HEK293T (cell line): ENCODE data around the gene ESPNL.

Experiments used
- CTCF ChIA-PET: fragments of 350-600 bp; formaldehyde crosslinking; extraction: SDS; loops from one replicate; lab custom pipeline; 2021; ENCODE audit warnings: antibody characterized with exemption, inconsistent platforms; lab: Yijun Ruan, JAX
- POLR2A ChIA-PET: fragments of 350-600 bp; formaldehyde crosslinking; extraction: SDS; loops from one replicate; lab custom pipeline; 2020; ENCODE audit warnings: antibody characterized with exemption, inconsistent platforms; lab: Yijun Ruan, JAX
- DNase-seq: peaks from one replicate; pipeline ENCODE4 v3.0.0; 2012; ENCODE audit warnings: mixed read lengths; ENCODE audit errors: extremely low spot score
- ARNT ChIP-seq: fragments of 450-650 bp; IDR thresholded peaks from 2 replicates; pipeline ENCODE4 v1.6.1; 2017; ENCODE audit warnings: mild to moderate bottlenecking
- BHLHE40 ChIP-seq: fragments of 450-650 bp; IDR thresholded peaks from 2 replicates; pipeline ENCODE4 v1.6.1; 2016; ENCODE audit warnings: mild to moderate bottlenecking, moderate library complexity, borderline replicate concordance
- CTBP1 ChIP-seq: fragments of 450-650 bp; IDR thresholded peaks from 2 replicates; pipeline ENCODE4 v1.6.1; 2016; ENCODE audit warnings: borderline replicate concordance
- ELF4 ChIP-seq: fragments of 450-650 bp; IDR thresholded peaks from 2 replicates; pipeline ENCODE4 v1.6.1; 2017; ENCODE audit warnings: antibody characterized with exemption
- FOXA1 ChIP-seq: fragments of 450-650 bp; IDR thresholded peaks from 2 replicates; pipeline ENCODE4 v1.6.1; 2016; ENCODE audit warnings: mild to moderate bottlenecking
- FOXK2 ChIP-seq: fragments of 450-650 bp; IDR thresholded peaks from 2 replicates; pipeline ENCODE4 v1.6.1; 2016; ENCODE audit warnings: mild to moderate bottlenecking
- FOXM1 ChIP-seq: fragments of 450-650 bp; IDR thresholded peaks from 2 replicates; pipeline ENCODE4 v1.6.1; 2017; ENCODE audit warnings: mild to moderate bottlenecking, borderline replicate concordance
- HDGF ChIP-seq: fragments of 450-650 bp; IDR thresholded peaks from 2 replicates; pipeline ENCODE4 v1.6.1; 2017; ENCODE audit warnings: antibody characterized with exemption, borderline replicate concordance
- L3MBTL2 ChIP-seq: fragments of 450-650 bp; conservative IDR thresholded peaks from 2 replicates; pipeline ENCODE4 v1.6.1; 2016; ENCODE audit warnings: mild to moderate bottlenecking
- LEF1 ChIP-seq: fragments of 450-650 bp; IDR thresholded peaks from 2 replicates; pipeline ENCODE4 v1.6.1; 2017; ENCODE audit warnings: mild to moderate bottlenecking, borderline replicate concordance
- NFRKB ChIP-seq: fragments of 450-650 bp; IDR thresholded peaks from 2 replicates; pipeline ENCODE4 v1.6.1; 2016; ENCODE audit warnings: mild to moderate bottlenecking, moderate library complexity
- PKNOX1 ChIP-seq: fragments of 450-650 bp; IDR thresholded peaks from 2 replicates; pipeline ENCODE4 v1.6.1; 2016
- SP1 ChIP-seq: fragments of 450-650 bp; IDR thresholded peaks from 2 replicates; pipeline ENCODE4 v1.6.1; 2017
- SUZ12 ChIP-seq: fragments of 450-650 bp; IDR thresholded peaks from 2 replicates; pipeline ENCODE4 v1.6.1; 2016; ENCODE audit warnings: mild to moderate bottlenecking
- TARDBP ChIP-seq: fragments of 450-650 bp; IDR thresholded peaks from 2 replicates; pipeline ENCODE4 v1.6.1; 2016
- ZNF384 ChIP-seq: fragments of 450-650 bp; IDR thresholded peaks from 2 replicates; pipeline ENCODE4 v1.6.1; 2016

Gene ESPNL

GRCh38 chr2:238155761-238156694, 55.9 kb downstream of the ESPNL start:
- CTCF ChIA-PET, result no interaction called here
- TF ChIP-seq BHLHE40, result no peak
- TF ChIP-seq TARDBP, result no peak
- TF ChIP-seq LEF1, result no peak
- no peak for TF ChIP-seq ELF4
- TF ChIP-seq SP1, result no peak
- no peak for TF ChIP-seq FOXA1
- TF ChIP-seq FOXK2, result no peak
- no peak for TF ChIP-seq NFRKB
- no peak for TF ChIP-seq ARNT
- TF ChIP-seq SUZ12, result no peak
- TF ChIP-seq HDGF, result no peak
- no peak for TF ChIP-seq PKNOX1
- no peak for TF ChIP-seq ZNF384
- no peak for TF ChIP-seq CTBP1
- no peak for TF ChIP-seq FOXM1
- no peak for TF ChIP-seq L3MBTL2
- POLR2A ChIA-PET, result no interaction called here
- no peak for DNase-seq

GRCh38 chr2:238157506-238158017, 57.4 kb downstream of the ESPNL start:
- DNase-seq, result no peak
- TF ChIP-seq LEF1 (no peak), SUZ12 (no peak), ZNF384 (no peak), ARNT (no peak), ELF4 (no peak)
- POLR2A ChIA-PET, result no interaction called here
- CTCF ChIA-PET, result no interaction called here

DNA sequence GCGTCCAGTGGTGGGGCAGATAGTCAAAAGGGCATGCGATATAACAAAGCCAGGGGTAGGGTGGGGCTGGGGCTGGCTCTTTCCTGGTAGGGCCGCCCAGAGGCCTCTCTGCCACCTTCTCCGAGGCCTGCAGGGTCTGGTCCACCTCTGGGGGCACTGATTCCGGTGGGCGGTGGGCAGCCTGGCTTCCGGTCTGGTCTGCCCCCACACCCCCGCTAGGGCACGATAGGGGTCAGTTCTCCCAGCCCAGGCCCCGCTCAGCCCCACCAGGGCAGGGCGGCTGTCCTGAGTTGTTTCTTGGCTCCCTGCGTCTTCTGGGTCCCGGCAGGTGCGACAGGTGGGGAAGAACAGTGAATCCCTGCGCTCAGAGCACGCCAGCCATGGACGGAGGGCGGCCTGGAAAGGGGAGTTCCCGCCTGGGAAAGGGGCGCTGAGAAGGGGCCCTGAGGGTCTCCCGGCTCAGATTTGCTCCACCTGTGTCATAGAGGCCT, 57.9 kb downstream of the ESPNL start:
- ChIA-PET CTCF (no interaction called here), POLR2A (no interaction called here)
- no peak for DNase-seq
- TF ChIP-seq FOXA1 (no peak), ELF4 (no peak), ZNF384 (no peak), SUZ12 (no peak)

DNA sequence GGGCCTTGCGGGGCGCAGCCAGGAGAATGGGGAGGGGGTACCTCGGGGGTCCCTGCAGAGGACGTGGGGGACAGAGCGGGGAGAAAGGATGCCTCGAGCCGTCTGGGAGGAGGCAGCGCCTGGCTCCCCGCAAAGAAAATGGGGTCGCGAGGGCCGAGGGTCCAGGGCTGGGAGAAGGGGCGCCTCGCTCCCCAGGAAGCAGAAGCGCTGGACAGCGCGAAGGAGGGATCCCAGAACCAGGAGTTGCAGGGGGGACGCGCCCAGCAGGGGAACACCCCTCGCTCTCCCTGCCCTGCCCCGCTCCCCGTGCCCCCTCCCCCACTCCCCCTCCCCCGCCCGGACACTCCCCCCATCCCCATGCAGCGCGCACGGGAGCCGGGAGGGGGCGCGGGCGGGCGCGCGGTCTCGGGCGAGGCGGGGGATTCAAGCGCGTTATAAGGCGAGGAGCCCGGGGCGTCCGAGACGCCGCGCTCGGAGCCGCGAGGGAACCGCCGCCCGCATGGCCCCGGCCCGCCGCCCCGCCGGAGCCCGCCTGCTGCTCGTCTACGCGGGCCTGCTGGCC, 58.5 kb downstream of the ESPNL start, which contains the start of gene ERFE:
Gene ERFE (plus strand): TSS at position 462 of the 562 bp plus-strand sequence. CDS start 38 bp downstream, at position 500.
- DNase-seq, result peak; percentile 79
- POLR2A ChIA-PET, result interaction anchor here (1.2 kb wide), 1 partner anchor 9 kb away, joined by 3 read pairs; no protein-coding TSS in a partner anchor
- CTCF ChIA-PET, result interaction anchor here (1.3 kb wide), 1 partner anchor 105 kb away, joined by 6 read pairs; no protein-coding TSS in a partner anchor

DNA sequence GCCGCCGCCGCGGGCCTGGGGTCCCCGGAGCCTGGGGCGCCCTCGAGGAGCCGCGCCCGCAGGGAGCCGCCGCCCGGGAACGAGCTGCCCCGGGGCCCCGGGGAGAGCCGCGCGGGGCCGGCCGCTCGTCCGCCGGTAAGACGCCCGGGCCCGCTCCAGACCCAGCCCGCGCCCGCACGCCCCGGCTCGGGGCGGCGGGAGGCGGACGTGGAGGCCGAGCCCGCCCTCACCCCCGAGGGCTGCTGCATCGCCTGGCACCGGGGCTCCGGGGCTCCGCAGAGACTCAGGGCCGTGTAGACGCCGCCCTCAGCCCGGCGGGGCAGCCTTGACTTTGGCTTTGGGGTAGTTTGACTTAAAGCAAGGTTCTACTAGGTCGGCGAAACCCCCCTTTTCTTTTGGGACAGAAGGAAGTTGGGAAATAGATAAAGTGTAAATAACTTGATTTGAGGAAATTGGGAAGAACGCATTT, 59.0 kb downstream of the ESPNL start:
- peak; percentile 41 for DNase-seq
- POLR2A ChIA-PET, result interaction anchor here (1.0 to 1.2 kb wide), 2 partner anchors 9 to 11 kb away, joined by 3 to 5 read pairs; no protein-coding TSS in a partner anchor
- no peak for TF ChIP-seq CTBP1
- TF ChIP-seq FOXM1, result 0 out of 2 replicates have a peak, but pooled peaks have one; percentile 17
- CTCF ChIA-PET, result interaction anchor here (1.1 to 1.3 kb wide), 2 partner anchors 10 to 105 kb away, joined by 4 to 6 read pairs; no protein-coding TSS in a partner anchor

More for the DNA sequence above, 58.5 kb downstream of the ESPNL start, which contains the start of gene ERFE:
- TF ChIP-seq TARDBP (no peak), ELF4 (no peak), CTBP1 (no peak), HDGF (no peak), BHLHE40 (no peak), LEF1 (no peak), ZNF384 (no peak), SUZ12 (no peak), SP1 (no peak), FOXM1 (no peak), NFRKB (no peak), FOXK2 (no peak), FOXA1 (no peak)

- CTCF ChIA-PET, result interaction anchor here (1.1 to 1.3 kb wide), 2 partner anchors 10 to 104 kb away, joined by 4 to 6 read pairs; no protein-coding TSS in a partner anchor
- no peak for DNase-seq
- POLR2A ChIA-PET, result interaction anchor here (1.0 to 1.2 kb wide), 4 partner anchors 8 to 301 kb away, joined by 3 to 5 read pairs (median 3); no protein-coding TSS in a partner anchor
- no peak for TF ChIP-seq ARNT
- no peak for TF ChIP-seq TARDBP
- TF ChIP-seq FOXM1, result no peak
- TF ChIP-seq CTBP1, result no peak
- no peak for TF ChIP-seq FOXK2
- no peak for TF ChIP-seq NFRKB
- no peak for TF ChIP-seq LEF1
- TF ChIP-seq SP1, result no peak
- no peak for TF ChIP-seq PKNOX1
- no peak for TF ChIP-seq FOXA1
These were observed 59.6 kb downstream of the ESPNL start for GRCh38 chr2:238159661-238160205.
